Brain pericyte (primary cell): ENCODE results near the gene RAB40B.

Experiments
- DNase-seq: peaks from one replicate; pipeline ENCODE4 v3.0.0-alpha.2; 2012; ENCODE audit warnings: low read depth, low spot score

RAB40B gene

DNA sequence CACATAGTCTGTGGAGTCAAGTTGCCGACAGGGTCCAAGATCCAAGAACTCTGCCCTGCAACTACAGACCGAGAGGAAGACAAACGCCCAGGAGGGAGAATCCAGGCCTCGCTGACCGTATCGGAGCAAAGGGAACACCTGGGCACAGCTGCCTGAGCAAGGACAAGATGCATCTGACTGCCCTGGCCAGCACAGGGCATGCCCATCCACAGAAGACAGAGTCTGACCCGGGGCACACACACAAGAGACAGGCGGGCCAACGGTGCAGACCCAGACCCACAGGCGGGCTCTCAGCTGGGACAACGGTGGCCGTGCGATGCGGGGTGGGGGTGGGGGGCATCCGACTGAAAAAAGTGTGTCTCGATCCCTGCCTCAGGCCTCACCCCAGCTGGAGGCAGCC, 6.2 kb downstream of the RAB40B start:
- no peak for DNase-seq

DNA sequence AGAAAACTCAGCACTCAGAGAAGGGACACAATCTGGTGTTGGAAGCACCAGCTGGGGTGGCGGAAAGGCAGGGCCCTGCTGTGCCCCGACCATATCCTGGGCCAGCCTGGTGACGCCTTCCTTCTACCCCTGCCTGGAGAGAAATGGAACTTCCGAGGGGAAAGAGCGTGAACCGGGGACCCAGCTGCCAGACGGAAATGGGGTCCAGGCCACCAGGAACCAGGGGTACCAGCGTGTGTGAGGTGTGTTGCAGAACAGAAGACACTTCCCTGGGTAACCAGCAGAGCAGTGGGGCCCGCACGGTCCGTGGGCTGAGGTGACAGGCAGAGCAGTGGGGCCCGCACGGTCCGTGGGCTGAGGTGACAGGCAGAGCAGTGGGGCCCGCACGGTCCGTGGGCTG, 6.8 kb downstream of the RAB40B start:
- DNase-seq = no peak

DNA sequence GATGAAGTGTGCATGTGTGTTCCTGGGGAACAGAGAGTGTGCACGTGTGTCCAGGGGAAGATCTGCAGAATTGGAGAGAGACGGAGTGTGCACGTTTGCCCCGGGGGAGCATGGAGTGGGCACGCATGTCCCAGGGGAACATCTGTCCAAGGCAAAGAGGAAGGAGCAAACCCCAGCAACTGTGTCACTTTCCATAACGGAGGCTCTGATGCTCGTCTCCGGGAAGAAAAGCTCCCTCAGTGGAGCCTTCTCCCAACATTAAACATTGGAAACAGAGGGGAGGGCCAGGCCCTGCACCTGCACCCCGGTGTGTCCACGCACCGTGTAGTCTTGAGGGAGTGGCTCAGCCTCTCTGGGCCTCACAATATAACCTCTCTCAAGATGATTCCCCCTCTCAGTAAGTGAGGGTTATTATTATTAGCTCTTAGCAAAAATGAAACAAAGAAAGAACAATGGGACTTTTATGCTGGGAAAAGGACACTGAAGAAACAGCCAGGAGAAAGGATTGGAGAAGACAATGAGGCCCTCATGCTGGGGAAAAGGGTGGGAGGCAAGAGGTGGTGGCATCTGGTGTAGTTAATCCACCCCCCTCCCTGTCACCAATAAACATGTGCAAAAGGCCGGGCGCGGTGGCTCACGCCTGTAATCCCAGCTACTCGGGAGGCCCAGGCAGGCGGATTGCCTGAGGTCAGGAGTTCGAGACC, 7.6 kb downstream of the RAB40B start:
- DNase-seq = no peak

DNA sequence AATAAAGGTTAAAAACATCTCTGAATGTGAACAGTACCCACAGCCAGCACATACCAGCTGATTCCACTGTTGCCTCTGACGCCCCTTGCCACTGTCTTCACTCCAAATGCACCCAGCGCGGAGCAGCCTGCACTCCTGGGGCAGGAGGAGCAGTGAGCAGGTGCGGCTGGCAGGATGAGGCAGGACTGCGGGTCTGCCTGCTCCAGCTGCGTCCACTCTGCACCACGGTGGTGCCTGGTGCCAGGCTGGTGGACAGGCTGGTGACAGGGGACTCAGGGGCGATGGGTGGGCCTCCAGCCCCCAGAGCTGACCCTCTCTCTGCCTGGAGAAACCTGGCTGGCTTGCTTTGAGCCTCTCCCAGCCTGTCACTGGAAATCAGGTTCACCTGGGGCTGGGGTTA, 9.4 kb downstream of the RAB40B start:
- no peak for DNase-seq

DNA sequence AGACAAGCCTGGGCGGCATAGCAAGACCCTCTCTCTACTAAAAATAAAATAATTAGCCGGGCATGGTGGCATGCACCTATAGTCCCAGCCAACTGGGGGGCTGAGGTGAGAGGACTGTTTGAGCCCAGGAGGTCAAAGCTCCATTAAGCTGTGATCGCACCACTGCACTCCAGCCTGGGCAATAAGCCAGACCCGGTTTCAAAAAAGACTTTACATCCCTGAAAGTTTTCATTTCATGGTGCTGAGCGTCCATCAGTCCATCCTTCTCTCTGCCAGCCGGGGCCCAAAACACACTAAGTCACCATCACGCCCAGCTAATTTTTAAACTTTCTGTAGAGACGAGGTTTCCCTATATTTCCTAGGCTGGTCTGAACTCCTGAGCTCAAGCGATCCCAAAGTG, 10.6 kb downstream of the RAB40B start:
- no peak for DNase-seq

DNA sequence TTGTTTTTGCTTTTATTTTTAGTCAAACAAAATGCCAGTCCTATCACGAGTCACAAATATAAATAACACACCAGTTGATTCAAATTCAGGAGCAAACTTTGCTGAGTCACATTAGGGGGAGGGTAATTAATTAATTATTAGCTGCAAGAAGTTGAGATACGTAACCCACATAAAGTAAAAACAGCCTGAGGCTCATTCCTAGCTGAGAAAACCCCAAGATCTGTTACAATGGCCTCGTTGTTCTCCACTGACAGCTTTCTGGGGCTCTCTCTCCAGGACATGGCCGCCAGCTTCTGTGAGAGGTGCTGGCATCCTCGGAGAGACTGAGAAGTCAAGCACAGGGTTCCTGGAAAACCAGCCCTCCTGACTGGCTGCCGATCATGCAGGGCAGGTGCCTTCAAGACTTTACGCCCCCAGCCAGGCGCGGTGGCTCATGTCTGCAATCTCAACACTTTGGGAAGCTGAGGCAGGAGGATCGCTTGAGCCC, 11.1 kb downstream of the RAB40B start:
- no peak for DNase-seq

DNA sequence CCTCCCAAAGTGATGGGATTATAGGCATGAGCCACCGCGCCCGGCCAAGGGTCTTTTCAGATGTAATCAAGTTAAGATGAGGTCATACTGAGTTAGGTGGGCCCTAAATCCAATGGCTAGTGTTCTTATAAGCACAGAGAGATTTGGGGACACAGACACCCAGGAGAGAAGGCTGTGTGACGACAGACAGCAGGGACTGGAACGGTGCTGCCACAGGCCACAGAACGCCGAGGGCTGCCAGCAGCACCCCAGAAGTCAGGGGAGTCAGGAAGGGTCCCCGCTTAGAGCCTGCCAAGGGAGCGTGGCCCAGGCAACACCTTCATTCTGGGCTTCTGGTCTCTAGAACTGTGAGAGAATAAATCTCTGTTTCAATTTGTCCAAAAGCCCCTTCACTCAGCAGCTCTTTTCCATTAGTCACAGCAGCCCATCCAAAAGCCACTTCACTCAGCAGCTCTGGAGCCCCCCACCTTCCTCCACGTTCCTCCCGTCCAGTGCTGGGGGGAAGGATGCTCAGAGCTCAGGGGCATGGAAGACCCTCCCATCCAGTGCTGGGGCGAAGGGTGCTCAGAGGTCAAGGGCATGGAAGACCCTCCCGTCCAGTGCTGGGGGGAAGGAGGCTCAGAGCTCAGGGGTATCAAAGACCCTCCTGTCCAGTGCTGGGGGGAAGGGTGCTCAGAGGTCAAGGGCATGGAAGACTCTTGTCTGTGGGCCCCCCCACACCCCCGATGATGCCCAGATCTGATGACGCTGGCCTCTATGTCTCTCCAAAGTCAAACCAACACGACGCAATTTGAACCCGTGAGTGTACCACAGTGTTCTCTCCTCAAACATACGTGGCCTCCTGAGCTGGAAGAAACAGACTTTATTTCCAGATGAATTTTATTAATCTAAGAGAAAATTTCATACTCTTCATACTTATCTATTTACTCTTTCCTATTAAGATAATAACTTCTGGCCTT, 11.9 kb downstream of the RAB40B start:
- no peak for DNase-seq

DNA sequence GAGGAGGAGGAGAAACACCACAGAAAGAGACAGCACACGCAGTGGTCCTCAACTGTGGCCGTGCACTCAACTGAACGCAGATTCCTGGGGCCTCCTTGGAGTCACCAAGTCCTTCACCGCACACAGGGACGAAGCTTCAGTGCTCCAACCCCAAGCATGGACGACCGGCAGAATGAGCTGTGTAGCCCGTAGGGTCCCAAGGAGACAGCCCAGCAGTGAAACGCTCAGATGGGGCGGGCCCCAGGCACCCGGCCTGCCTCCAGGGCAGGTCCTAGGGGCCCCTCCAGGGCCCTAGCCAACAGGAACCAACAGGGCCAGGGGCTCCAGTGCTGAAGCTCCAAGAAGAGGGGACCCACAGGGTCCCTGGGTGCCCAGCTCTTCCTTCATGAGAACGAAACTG, 13.2 kb downstream of the RAB40B start:
- no peak for DNase-seq

DNA sequence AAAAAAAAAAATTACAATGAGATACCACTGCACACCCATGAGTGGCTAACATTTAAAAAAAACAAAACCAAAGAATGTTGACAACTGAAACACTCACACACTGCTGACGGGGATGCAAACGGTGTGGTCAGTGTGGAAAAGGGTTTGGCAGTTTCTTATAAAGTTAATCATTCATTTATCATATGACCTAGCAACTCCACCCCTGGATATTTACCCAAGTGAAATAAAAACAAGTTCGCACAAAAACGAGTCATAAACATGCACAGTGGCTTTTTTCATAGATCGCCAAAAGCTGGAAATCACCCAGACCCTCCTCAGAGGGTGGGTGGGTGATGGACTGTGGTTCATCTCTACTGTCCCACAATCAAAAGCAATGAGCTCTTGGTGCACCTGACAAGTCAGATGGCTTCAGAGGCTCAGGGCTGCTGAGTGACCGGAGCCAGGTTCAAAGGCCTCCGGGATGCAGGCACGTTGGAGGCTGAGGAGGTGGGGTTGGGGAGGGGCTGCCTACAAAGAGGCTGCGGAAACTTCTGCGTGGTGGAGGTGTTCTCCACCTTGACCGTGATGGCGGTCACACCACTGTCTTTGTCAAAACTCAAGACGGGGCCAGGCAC, 14.2 kb downstream of the RAB40B start:
- DNase-seq = no peak

DNA sequence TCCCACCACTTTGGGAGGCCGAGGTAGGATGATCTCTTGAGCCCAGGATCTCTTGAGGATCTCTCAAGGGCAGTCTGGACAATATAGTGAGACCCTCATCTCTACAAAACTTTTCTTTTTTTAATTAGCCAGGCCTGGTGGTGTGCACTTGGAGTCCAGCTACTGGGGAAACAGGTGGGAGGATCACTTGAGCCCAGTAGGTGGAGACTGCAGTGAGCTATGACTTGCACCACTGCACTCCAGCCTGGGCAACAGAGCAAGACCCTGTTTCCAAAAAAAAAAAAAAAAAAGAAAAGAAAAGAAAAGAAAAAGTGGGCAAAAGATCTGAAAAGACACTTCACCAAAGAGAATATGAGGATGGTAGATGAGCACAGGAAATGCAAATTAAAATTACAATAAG, 15.0 kb downstream of the RAB40B start:
- no peak for DNase-seq

DNA sequence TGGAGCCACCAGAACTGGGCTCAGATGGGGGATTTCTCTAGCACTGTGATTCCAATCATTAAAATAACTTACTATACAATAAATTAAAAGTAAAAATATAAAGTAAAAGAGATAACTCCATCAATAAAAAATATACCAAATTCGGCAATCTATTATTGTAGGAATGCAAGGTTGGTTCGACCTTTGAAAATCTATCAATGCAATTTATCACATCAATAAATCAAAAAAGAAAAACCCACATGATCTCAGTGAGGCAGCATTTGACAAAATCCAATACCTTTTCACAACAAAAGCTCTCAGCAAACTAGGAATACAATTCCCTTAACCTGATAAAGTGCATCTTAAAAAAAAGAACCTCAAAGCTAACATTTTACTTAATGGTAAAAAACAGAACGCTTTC, 17.0 kb downstream of the RAB40B start:
- DNase-seq = no peak

DNA sequence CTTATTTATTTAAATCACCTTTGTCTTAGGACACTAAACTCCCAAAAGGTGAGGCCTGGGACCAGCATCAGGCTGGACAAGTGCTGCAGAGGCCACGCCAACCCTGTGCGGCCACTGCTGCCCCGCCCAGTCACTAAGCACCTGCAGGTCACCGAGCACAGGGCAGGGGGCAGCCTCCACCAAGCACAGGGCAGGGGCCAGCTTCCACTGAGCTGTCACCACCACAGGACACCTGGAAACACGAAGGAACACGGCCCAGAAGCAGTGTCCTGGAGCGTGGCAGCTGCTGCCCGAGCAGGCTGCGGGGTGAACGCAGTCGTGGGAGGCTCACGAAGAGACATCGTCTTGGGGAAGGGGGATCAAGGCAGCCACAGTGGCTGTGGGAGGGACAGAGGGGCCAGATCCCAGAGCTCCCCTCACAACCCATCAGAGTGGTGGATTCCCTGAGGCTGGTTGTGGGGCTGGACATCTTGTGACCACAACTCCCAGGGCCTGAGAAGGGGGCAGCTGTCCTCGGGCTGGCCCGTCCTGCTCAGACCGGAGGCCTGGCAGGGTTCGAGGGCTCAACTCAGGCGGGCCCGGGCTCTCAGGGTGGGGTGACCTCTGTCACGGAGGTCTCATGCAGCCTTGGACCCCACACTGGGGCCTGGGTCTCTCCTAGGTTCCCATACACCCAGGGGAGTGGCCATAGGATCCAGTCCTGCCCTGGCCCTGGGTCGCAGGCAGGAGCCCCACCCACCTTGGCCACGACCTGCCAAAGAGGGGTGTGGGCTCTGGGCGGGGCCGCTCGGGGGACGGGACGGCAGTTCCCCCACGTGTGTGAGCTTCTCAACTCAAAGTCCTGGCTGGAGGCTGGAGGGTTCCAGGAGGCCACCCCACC, 18.7 kb downstream of the RAB40B start:
- no peak for DNase-seq

DNA sequence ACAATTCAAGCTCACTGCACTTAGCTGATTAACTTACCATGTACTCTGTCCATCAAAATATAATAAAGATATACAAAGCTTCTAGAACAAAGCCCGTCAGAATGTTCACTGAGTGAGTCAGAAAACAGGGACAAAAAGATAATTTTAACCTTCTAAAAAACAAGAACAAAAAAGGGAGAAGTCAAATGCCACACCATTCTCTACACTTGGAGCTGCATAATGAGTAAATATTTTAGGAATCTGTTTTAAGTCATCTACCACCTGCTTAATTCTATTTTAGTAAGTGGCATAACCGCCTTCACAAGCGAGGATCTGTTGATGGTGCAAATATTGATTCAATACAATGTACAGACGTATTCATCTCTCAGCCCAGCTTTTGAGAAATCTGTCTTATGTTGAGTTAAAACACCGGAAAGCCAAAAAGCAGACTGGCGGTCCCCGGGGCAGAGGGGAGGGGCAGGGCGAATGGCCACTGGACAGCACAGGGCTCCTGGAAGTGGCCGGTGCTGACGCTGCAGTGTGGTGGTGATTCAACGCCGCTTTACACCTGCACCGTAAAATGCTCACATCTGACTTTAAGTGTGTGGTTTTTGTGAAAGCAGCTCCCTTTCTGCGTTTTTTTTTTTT, 20.1 kb downstream of the RAB40B start:
- no peak for DNase-seq

DNA sequence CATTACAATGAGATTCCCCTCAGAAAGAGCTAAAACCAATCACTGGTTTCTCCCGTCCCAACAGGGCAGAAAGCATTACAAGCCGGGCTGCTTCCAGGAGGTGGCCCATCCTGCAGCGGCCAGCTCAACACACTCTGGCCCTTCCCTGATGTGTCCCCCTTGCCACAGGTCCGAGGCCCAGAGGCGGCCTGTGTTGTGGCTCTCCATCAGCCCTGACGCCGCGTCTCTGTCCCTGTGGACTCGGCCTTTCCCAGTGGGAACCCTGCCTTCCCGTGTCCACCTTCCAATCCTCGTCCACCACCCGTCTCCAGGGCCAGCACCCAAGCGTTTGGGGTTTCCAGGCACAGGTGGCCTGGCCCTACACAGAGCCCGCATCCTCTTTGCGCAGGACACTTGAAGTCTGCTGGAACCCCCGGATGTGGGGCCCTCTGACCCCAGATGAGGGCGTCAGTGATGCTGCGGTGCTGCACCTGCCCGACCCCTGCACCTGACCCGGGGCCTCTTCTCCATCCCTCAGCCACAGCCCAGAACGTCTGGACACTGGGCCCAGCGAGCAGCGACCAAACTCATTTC, 21.1 kb downstream of the RAB40B start:
- DNase-seq = no peak

DNA sequence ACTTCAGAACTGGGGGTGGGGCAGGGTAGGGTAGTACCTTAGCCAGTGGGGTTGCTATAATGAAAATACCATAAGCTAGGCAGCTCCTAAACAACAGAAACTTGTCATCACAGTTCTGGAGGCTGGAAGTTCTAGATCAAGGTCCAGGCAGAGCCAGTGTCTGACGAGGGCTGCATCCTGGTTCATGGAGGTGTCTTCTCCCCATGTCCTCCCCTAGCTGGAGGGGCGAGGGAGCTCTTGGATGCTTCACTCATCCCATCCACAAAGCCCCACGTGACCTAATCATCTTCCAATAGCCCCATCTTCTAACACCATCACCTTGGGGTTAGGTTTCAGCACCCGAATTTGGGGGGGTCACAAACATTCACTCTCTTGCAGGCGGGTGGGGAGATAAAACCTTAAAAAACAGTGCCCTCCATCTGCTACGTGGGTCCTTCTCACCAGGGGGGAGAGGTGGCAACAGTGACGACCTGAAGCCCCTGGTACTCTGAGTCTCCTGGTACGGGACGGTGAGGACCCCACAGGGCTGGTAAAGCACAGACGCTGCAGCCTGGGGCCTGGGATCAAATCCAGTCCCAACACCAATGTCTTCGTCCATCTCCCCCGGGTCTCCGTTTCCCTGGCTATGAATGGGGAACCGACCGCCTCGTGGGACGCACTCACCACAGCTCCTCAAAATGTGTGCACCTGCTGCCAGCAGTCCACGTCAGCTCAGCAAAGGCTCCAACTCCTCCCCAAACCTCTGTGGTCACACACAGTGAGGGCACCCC, 22.8 kb downstream of the RAB40B start:
- no peak for DNase-seq

DNA sequence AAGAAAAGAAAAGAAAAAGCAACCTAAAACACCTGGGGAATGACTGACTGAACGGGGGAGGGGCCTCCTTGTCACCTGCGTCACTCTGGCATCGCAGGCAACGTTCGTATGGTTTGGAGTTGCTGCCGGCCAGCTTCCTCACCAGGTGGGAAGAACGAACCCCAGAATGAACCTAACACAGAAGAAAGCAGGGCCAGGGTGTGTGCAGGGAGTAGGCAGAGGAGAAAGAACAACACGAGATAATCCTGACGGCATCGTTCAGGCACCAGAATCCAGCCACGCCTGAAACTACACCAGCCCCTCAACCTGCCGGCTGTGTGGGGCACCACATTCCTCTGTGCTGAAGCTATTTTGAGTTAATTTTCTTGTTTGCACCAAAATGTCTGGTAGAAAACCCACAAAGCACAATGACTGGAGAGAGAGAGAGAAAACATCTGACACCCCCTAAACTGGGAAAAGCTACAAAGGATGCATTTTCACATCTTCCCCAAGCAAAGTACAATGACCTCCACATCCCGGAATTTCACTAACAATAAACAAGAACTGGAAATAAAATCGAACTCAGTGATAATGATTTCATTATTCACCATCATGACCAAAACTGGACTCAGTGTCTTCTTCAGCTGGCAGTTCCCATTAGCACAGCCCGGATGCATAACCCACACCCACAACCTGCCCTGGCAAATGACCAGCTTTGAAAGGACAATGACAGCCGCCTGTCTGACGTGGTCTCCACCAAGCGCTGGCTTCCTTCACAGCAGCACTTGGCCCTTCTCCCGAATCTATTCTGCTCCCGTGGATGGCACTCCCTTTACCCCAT, 23.6 kb downstream of the RAB40B start:
- DNase-seq = no peak

DNA sequence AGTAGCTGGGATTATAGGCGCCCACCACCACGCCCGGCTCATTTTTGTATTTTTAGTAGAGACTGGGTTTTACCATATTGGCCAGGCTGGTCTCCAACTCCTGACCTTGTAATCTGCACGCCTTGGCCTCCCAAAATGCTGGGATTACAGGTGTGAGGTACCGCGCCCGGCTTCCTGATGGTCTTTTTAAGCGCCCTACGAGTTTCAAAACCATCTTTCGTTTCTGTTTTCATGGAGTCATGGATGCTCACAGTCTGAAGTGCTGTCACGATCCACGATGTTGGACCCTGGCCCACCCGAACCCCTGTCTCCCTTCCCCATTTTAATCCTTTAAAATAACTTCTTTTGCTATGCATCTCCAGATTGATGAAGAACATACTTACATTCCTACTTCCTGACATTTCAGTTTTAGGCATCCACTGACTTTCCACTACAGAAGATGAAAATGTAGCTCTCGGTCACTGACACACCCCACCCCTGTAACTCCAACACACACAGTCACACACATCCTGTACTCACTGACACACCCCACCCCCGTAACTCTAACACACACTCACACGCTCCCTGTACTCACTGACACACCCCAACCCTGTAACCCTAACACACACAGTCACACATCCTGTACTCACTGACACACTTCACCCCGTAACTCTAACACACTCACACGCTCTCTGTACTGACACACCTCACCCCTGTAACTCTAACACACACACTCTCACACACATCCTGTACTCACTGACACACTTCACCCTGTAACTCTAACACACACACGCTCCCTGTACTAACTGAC, 27.6 kb downstream of the RAB40B start:
- DNase-seq = no peak

DNA sequence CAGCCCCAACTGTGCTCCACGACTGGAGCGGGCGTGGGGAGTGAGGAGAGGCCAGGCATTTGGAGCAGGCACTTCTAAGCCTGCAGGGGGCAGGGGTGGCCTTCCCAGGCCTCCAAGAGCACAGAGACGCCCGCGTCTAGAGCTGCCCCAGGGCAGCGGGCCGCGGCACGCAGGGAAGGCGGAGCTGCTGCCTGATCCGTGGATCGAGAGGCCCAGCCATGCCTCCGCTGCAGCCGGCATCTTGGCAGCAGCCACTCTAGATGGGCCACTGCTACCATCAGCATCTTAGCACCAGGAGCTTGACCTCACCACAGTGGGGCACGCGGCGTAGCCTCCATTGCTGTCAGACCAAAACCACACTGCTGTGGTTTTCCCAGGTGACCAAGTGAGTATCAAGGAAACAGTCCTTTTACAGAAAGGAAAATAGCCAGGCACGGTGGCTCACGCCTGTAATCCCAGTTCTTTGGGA, 29.8 kb downstream of the RAB40B start:
- DNase-seq = no peak
